ENCODE data around the gene CLPX.
"Not testable (repeated sequence)": the region's sequence is repeated elsewhere in the genome, so short reads cannot be mapped to it uniquely, and the experiment has no call there.

CLPX gene

DNA sequence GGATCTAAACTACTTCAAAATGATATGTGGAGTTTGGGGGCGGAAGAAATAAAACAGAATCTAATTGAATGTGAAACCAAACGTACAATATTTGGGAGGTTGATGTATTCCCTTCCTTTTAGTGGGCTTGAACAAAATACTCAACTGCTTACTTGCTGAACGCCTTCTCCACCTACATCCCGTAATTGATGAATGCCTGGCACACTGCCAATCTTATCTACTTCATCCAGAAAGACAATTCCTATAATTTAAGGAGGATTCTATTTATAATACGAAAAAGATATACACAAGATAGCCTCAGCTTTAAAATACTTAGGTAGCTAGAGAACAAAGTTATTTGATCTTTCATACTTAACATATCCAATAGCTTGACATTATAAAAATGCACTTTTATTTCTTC is 28.4 kb downstream of the CLPX start:
- DNase-seq (ENCODE audit: low read depth), result no peak
- TF ChIP-seq, protein P1, sequence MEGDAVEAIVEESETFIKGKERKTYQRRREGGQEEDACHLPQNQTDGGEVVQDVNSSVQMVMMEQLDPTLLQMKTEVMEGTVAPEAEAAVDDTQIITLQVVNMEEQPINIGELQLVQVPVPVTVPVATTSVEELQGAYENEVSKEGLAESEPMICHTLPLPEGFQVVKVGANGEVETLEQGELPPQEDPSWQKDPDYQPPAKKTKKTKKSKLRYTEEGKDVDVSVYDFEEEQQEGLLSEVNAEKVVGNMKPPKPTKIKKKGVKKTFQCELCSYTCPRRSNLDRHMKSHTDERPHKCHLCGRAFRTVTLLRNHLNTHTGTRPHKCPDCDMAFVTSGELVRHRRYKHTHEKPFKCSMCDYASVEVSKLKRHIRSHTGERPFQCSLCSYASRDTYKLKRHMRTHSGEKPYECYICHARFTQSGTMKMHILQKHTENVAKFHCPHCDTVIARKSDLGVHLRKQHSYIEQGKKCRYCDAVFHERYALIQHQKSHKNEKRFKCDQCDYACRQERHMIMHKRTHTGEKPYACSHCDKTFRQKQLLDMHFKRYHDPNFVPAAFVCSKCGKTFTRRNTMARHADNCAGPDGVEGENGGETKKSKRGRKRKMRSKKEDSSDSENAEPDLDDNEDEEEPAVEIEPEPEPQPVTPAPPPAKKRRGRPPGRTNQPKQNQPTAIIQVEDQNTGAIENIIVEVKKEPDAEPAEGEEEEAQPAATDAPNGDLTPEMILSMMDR (IDR thresholded peaks at IDR 0.05; ENCODE audit: control insufficient read depth, insufficient read depth, low read depth, low read length, missing control alignments), result no peak

DNA sequence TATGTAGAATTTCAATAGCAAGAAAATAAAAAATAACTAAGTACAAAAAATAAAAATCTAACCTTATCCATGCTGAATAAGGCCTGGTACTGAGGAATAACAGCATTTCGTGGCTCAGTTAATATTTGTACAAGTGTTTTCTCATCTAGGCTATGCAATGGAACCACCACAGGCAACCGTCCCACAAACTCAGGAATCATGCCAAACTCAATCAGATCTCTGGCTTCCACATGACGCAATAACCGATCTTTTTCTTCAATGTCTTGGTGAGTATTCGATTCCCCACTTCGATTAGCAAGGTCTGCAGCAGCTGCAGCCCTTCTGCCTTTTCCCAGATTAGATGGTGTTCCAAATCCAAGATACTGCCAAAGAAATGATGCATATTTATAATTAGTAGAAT is 30.4 kb downstream of the CLPX start:
- DNase-seq (ENCODE audit: low read depth), result no peak
- no peak overlapping the region for H3K4me3 ChIP-seq (ENCODE audit: control insufficient read depth, low read depth, low read length)
- TF ChIP-seq, protein P1 (IDR thresholded peaks at IDR 0.05; ENCODE audit: control insufficient read depth, insufficient read depth, low read depth, low read length, missing control alignments), result no peak

More for the DNA sequence above, 28.4 kb downstream of the CLPX start:
- no peak overlapping the region for H3K4me3 ChIP-seq (ENCODE audit: control insufficient read depth, low read depth, low read length)

DNA sequence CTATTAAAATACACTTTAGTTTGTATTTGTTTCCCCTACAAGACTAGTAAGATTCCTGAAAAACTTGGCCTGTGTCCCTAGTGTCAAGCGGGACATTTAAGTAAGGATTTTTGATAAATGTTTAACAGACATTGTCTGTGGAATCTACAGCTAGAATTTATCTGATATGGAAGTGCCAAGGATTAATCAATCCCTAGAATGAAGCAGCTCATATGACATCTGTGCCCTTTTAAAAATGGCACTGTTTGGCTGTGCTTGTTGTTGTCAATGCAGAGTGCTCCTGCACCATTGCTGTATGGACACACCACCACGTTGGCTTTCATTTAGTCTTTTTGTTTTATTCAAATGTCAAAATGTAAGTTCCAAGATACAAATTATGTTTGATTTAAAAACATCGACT is 37.2 kb downstream of the CLPX start:
- H3K4me3 ChIP-seq (ENCODE audit: control insufficient read depth, low read depth, low read length), result no peak overlapping the region
- DNase-seq (ENCODE audit: low read depth), result no peak
- TF ChIP-seq, protein P1 (IDR thresholded peaks at IDR 0.05; ENCODE audit: control insufficient read depth, insufficient read depth, low read depth, low read length, missing control alignments), result no peak

DNA sequence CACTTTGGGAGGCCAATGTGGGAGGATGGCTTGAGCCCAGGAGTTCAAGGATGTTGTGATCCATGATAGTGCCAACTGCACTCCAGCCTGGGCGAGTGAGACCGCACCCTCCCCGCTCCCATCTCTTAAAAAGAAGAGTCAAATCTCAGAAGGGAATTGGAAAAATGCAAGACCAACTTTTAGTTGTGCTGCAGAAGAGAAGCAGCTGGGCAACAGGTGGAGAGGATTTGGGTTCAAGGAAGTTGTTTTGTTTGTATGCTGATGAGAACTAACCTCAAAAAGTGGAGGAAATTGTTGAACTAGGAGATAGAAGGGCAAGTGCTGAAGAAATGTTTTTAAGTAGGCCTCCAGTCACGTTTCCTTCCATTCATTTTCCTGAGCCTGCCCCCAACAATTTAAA is 38.7 kb downstream of the CLPX start:
- DNase-seq (ENCODE audit: low read depth), result no peak
- TF ChIP-seq, protein P1 (IDR thresholded peaks at IDR 0.05; ENCODE audit: control insufficient read depth, insufficient read depth, low read depth, low read length, missing control alignments), result no peak
- H3K4me3 ChIP-seq (ENCODE audit: control insufficient read depth, low read depth, low read length), result no peak overlapping the region

DNA sequence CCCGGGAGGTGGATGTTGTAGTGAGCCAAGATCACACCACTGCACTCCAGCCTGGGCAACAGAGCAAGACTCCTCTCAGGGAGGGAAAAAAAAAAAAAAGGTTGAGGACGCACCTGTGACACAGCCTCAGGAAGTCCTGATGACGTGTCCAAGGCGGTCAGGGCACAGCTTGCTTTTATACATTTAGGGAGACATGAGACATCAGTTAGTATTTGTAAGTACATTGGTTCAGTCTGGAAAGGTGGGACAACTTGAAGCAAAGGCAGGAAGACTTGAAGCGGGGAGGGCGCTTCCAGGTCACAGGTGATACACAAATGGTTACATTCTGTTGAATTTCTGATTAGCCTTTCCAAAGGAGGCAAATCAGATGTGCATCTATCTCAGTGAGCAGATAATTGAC is 46.5 kb downstream of the CLPX start:
- not testable (repeated sequence) for DNase-seq (ENCODE audit: low read depth); H3K4me3 ChIP-seq (ENCODE audit: control insufficient read depth, low read depth, low read length)

DNA sequence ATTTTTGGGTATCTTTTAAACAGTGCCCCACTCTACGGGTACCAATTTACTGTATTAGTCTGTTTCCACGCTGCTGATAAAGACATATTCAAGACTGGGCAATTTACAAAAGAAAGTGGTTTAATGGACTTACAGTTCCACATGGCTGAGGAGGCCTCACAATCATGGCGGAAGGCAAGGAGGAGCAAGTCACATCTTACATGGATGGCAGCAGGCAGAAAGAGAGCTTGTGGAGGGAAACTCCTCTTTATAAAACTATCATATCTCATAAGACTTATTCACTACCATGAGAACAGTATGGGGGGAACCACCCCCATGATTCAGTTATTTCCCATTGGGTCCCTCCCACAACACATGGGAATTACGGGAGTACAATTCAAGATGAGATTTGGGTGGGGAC is 47.2 kb downstream of the CLPX start:
- not testable (repeated sequence) for H3K4me3 ChIP-seq (ENCODE audit: control insufficient read depth, low read depth, low read length)

DNA sequence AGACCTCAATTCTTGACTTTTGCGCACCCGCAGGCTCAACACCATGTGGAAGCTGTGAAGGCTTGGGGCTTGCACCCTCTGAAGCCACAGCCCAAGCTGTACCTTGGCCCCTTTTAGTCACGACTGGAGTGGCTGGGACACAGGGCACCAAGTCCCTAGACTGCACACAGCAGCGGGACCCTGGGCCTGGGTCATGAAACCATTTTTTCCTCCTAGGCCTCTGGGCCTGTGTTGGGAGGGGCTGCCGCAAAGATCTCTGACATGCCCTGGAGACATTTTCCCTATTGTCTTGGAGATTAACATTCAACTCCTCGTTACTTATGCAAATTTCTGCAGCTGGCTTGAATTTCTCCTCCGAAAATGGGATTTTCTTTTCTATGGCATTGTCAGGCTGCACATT is 48.1 kb downstream of the CLPX start:
- DNase-seq (ENCODE audit: low read depth); H3K4me3 ChIP-seq (ENCODE audit: control insufficient read depth, low read depth, low read length): not testable (repeated sequence)

More for the DNA sequence above, 47.2 kb downstream of the CLPX start:
- DNase-seq (ENCODE audit: low read depth), result not testable (repeated sequence)

DNA sequence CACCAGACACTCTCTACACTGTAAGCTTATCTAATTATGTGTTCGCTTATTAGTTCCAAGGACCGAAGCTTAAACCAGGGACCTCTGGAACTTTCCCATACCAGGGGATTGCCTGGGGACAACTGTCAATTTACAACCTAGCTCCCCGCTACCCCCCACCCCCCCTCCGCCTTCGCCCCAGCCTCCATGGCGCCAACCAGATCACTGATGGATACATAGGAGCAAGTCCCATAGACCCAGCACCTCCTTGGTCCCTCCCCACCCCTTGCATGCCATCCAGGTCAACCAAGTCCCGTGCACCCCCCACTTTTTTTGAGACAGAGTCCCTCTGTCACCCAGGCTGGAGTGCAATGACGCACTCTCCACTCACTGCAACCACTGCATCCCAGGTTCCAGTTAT is 50.6 kb downstream of the CLPX start:
- no peak overlapping the region; the same call in none of the 2 replicates for H3K4me3 ChIP-seq (ENCODE audit: control insufficient read depth, low read depth, low read length)
- TF ChIP-seq, protein P1 (IDR thresholded peaks at IDR 0.05; ENCODE audit: control insufficient read depth, insufficient read depth, low read depth, low read length, missing control alignments), result no peak
- DNase-seq (ENCODE audit: low read depth), result no peak

All from AG09309 (cell line).